Measurements from ENCODE around the gene C1orf74.

- TF ChIP-seq, protein P1, sequence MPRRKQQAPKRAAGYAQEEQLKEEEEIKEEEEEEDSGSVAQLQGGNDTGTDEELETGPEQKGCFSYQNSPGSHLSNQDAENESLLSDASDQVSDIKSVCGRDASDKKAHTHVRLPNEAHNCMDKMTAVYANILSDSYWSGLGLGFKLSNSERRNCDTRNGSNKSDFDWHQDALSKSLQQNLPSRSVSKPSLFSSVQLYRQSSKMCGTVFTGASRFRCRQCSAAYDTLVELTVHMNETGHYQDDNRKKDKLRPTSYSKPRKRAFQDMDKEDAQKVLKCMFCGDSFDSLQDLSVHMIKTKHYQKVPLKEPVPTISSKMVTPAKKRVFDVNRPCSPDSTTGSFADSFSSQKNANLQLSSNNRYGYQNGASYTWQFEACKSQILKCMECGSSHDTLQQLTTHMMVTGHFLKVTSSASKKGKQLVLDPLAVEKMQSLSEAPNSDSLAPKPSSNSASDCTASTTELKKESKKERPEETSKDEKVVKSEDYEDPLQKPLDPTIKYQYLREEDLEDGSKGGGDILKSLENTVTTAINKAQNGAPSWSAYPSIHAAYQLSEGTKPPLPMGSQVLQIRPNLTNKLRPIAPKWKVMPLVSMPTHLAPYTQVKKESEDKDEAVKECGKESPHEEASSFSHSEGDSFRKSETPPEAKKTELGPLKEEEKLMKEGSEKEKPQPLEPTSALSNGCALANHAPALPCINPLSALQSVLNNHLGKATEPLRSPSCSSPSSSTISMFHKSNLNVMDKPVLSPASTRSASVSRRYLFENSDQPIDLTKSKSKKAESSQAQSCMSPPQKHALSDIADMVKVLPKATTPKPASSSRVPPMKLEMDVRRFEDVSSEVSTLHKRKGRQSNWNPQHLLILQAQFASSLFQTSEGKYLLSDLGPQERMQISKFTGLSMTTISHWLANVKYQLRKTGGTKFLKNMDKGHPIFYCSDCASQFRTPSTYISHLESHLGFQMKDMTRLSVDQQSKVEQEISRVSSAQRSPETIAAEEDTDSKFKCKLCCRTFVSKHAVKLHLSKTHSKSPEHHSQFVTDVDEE (CRISPR knock-in tag; IDR thresholded peaks at IDR 0.05) = no peak
- TF ChIP-seq ZC3H10 (CRISPR knock-in tag; IDR thresholded peaks at IDR 0.05) (no peak), TOX (CRISPR knock-in tag; IDR thresholded peaks at IDR 0.05; ENCODE audit: borderline replicate concordance) (no peak), ZFP30 (CRISPR knock-in tag; IDR thresholded peaks at IDR 0.05) (no peak), TCF4 (CRISPR knock-in tag; IDR thresholded peaks at IDR 0.05; ENCODE audit: borderline replicate concordance) (no peak), OSR1 (CRISPR knock-in tag; IDR thresholded peaks at IDR 0.05) (no peak), ARNTL (CRISPR knock-in tag; IDR thresholded peaks at IDR 0.05; ENCODE audit: borderline replicate concordance, low read depth) (no peak), PPARA (CRISPR knock-in tag; IDR thresholded peaks at IDR 0.05; ENCODE audit: borderline replicate concordance) (no peak), GLIS3 (CRISPR knock-in tag; IDR thresholded peaks at IDR 0.05) (no peak)
- TF ChIP-seq, protein P2, sequence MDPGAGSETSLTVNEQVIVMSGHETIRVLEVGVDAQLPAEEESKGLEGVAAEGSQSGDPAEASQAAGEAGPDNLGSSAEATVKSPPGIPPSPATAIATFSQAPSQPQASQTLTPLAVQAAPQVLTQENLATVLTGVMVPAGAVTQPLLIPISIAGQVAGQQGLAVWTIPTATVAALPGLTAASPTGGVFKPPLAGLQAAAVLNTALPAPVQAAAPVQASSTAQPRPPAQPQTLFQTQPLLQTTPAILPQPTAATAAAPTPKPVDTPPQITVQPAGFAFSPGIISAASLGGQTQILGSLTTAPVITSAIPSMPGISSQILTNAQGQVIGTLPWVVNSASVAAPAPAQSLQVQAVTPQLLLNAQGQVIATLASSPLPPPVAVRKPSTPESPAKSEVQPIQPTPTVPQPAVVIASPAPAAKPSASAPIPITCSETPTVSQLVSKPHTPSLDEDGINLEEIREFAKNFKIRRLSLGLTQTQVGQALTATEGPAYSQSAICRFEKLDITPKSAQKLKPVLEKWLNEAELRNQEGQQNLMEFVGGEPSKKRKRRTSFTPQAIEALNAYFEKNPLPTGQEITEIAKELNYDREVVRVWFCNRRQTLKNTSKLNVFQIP (CRISPR knock-in tag; IDR thresholded peaks at IDR 0.05; ENCODE audit: borderline replicate concordance, low read depth) = no peak
- TF ChIP-seq, protein P3, sequence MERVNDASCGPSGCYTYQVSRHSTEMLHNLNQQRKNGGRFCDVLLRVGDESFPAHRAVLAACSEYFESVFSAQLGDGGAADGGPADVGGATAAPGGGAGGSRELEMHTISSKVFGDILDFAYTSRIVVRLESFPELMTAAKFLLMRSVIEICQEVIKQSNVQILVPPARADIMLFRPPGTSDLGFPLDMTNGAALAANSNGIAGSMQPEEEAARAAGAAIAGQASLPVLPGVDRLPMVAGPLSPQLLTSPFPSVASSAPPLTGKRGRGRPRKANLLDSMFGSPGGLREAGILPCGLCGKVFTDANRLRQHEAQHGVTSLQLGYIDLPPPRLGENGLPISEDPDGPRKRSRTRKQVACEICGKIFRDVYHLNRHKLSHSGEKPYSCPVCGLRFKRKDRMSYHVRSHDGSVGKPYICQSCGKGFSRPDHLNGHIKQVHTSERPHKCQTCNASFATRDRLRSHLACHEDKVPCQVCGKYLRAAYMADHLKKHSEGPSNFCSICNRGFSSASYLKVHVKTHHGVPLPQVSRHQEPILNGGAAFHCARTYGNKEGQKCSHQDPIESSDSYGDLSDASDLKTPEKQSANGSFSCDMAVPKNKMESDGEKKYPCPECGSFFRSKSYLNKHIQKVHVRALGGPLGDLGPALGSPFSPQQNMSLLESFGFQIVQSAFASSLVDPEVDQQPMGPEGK (CRISPR knock-in tag; IDR thresholded peaks at IDR 0.05; ENCODE audit: borderline replicate concordance) = no peak
Observed at GRCh38 chr1:209770636-209771415, 13.5 kb downstream of the C1orf74 start.

All from SK-N-SH treated with all-trans-retinoic acid at 6 μM for 48 hours (cell line).